Mucosa of gallbladder (tissue), 1 donor: ENCODE data around the gene RAB7B. TPM values are rescaled to one million over a fixed set of nuclear protein-coding genes. Genes with fewer than 3 reads are reported as not detected.
A peak's percentile ranks its signal among the peaks of the same experiment; 100 is the strongest.
"Not testable (repeated sequence)": the region's sequence is repeated elsewhere in the genome, so short reads cannot be mapped to it uniquely, and the experiment has no call there.

Source experiments
- DNase-seq: peaks from one replicate; pipeline ENCODE4 v3.0.0-alpha.2; 2020; ENCODE audit warnings: low spot score
- total RNA-seq: library from RNA; stranded (reverse); gene quantifications from one replicate; pipeline ENCODE4 v1.2.1, GENCODE V29; 2021
- donor health status: DM: no; HTN: no; CAD: no.

Gene RAB7B
- total RNA-seq, 1 donor from 2014 or later: 18.7 TPM

GRCh38 chr1:205996641-205997040 lies 6.6 kb downstream of the RAB7B start:
- DNase-seq: not testable (repeated sequence)

- no peak for DNase-seq
These were observed 8.8 kb downstream of the RAB7B start for GRCh38 chr1:205994346-205994745.

- DNase-seq: no peak
These were observed 10.1 kb downstream of the RAB7B start for GRCh38 chr1:205993068-205993467.

- DNase-seq: no peak
These were observed 10.8 kb downstream of the RAB7B start for GRCh38 chr1:205992218-205992882.

GRCh38 chr1:205991237-205991636 lies 12.0 kb downstream of the RAB7B start:
- DNase-seq: no peak

GRCh38 chr1:205990226-205990625 lies 13.0 kb downstream of the RAB7B start:
- no peak for DNase-seq

GRCh38 chr1:205989786-205990185 lies 13.4 kb downstream of the RAB7B start:
- no peak for DNase-seq

- DNase-seq: no peak
These were observed 14.6 kb downstream of the RAB7B start for GRCh38 chr1:205988585-205988995.

- DNase-seq: no peak
These were observed 16.3 kb downstream of the RAB7B start for GRCh38 chr1:205986861-205987260.

GRCh38 chr1:205986292-205986691 lies 16.9 kb downstream of the RAB7B start:
- DNase-seq: no peak

- no peak for DNase-seq
These were observed 17.7 kb downstream of the RAB7B start for GRCh38 chr1:205985330-205986005.

- DNase-seq: peak; percentile 89
These were observed 19.1 kb downstream of the RAB7B start for GRCh38 chr1:205983925-205984725.

GRCh38 chr1:205981257-205981656 lies 21.9 kb downstream of the RAB7B start:
- no peak for DNase-seq

- DNase-seq: no peak
These were observed 22.8 kb downstream of the RAB7B start for GRCh38 chr1:205980237-205980870.

- DNase-seq: no peak
These were observed 23.9 kb downstream of the RAB7B start for GRCh38 chr1:205979301-205979700.

GRCh38 chr1:205978676-205979075 lies 24.5 kb downstream of the RAB7B start:
- no peak for DNase-seq

- peak; percentile 56 for DNase-seq
These were observed 25.7 kb downstream of the RAB7B start for GRCh38 chr1:205977402-205978014.

GRCh38 chr1:205976708-205977401 lies 26.3 kb downstream of the RAB7B start:
- DNase-seq: no peak

- DNase-seq: no peak
These were observed 27.2 kb downstream of the RAB7B start for GRCh38 chr1:205976036-205976435.

GRCh38 chr1:205975387-205975998 lies 27.7 kb downstream of the RAB7B start:
- DNase-seq: no peak

GRCh38 chr1:205974712-205975111 lies 28.5 kb downstream of the RAB7B start:
- no peak for DNase-seq
